Cardiac fibroblast (primary cell): ENCODE results near the gene ANKRD44.
A peak's percentile ranks its signal among the peaks of the same experiment; 100 is the strongest.

Source experiments
- DNase-seq, 2 donors: peaks; one replicate each; pipeline versions ENCODE4 v3.0.0 to v3.0.0-alpha.2; 2010; ENCODE audit warnings: low read depth in 2 of 2
- H3K4me3 ChIP-seq, 2 donors: replicated peaks in 1 of 2; 1 replicate in 1 of 2; 2 replicates in 1 of 2; pipeline ENCODE4 v1.5.1; 2011; ENCODE audit warnings: low read depth in 2 of 2, low read length in 2 of 2, mild to moderate bottlenecking in 2 of 2, moderate library complexity in 1 of 2
- CTCF ChIP-seq: IDR thresholded peaks from one replicate; pipeline ENCODE4 v1.5.1; 2011; ENCODE audit warnings: low read depth, mild to moderate bottlenecking, low read length, inconsistent platforms

ANKRD44 gene

GRCh38 chr2:197309691-197310231 is 819 bp downstream of the ANKRD44 start:
- peak overlapping the region; percentile 77 to 81 for H3K4me3 ChIP-seq
- TF ChIP-seq CTCF, result no peak
- peak in 1 of 2 donors; percentile 20 for DNase-seq

- DNase-seq, result no peak
Measured at GRCh38 chr2:197308996-197309690, 1.4 kb downstream of the ANKRD44 start.

GRCh38 chr2:197308585-197308984 is 2.0 kb downstream of the ANKRD44 start:
- H3K4me3 ChIP-seq, result no peak overlapping the region
- no peak for DNase-seq
- no peak for TF ChIP-seq CTCF

More at GRCh38 chr2:197308996-197309690, 1.4 kb downstream of the ANKRD44 start:
- peak overlapping the region; percentile 77 to 81 for H3K4me3 ChIP-seq
- TF ChIP-seq CTCF, result no peak

GRCh38 chr2:197307933-197308521 is 2.6 kb downstream of the ANKRD44 start:
- TF ChIP-seq CTCF, result no peak
- no peak for DNase-seq
- H3K4me3 ChIP-seq, result no peak overlapping the region

GRCh38 chr2:197307236-197307932 is 3.2 kb downstream of the ANKRD44 start:
- no peak overlapping the region for H3K4me3 ChIP-seq
- DNase-seq, result no peak
- TF ChIP-seq CTCF, result peak; percentile 19

- no peak for TF ChIP-seq CTCF
- no peak for DNase-seq
- H3K4me3 ChIP-seq, result no peak overlapping the region
Measured at GRCh38 chr2:197306696-197307040, 3.9 kb downstream of the ANKRD44 start.
